HEK293T (cell line): Measurements from ENCODE around the gene SIGLEC10.

ENCODE experiments used
- CTCF ChIA-PET: fragments of 350-600 bp; formaldehyde crosslinking; extraction: SDS; loops from one replicate; lab custom pipeline; 2021; ENCODE audit warnings: antibody characterized with exemption, inconsistent platforms; lab: Yijun Ruan, JAX
- POLR2A ChIA-PET: fragments of 350-600 bp; formaldehyde crosslinking; extraction: SDS; loops from one replicate; lab custom pipeline; 2020; ENCODE audit warnings: antibody characterized with exemption, inconsistent platforms; lab: Yijun Ruan, JAX
- DNase-seq: peaks from one replicate; pipeline ENCODE4 v3.0.0; 2012; ENCODE audit warnings: mixed read lengths; ENCODE audit errors: extremely low spot score
- ARNT ChIP-seq: fragments of 450-650 bp; IDR thresholded peaks from 2 replicates; pipeline ENCODE4 v1.6.1; 2017; ENCODE audit warnings: mild to moderate bottlenecking
- BHLHE40 ChIP-seq: fragments of 450-650 bp; IDR thresholded peaks from 2 replicates; pipeline ENCODE4 v1.6.1; 2016; ENCODE audit warnings: mild to moderate bottlenecking, moderate library complexity, borderline replicate concordance
- CTBP1 ChIP-seq: fragments of 450-650 bp; IDR thresholded peaks from 2 replicates; pipeline ENCODE4 v1.6.1; 2016; ENCODE audit warnings: borderline replicate concordance
- ELF4 ChIP-seq: fragments of 450-650 bp; IDR thresholded peaks from 2 replicates; pipeline ENCODE4 v1.6.1; 2017; ENCODE audit warnings: antibody characterized with exemption
- FOXA1 ChIP-seq: fragments of 450-650 bp; IDR thresholded peaks from 2 replicates; pipeline ENCODE4 v1.6.1; 2016; ENCODE audit warnings: mild to moderate bottlenecking
- FOXK2 ChIP-seq: fragments of 450-650 bp; IDR thresholded peaks from 2 replicates; pipeline ENCODE4 v1.6.1; 2016; ENCODE audit warnings: mild to moderate bottlenecking
- FOXM1 ChIP-seq: fragments of 450-650 bp; IDR thresholded peaks from 2 replicates; pipeline ENCODE4 v1.6.1; 2017; ENCODE audit warnings: mild to moderate bottlenecking, borderline replicate concordance
- HDGF ChIP-seq: fragments of 450-650 bp; IDR thresholded peaks from 2 replicates; pipeline ENCODE4 v1.6.1; 2017; ENCODE audit warnings: antibody characterized with exemption, borderline replicate concordance
- L3MBTL2 ChIP-seq: fragments of 450-650 bp; conservative IDR thresholded peaks from 2 replicates; pipeline ENCODE4 v1.6.1; 2016; ENCODE audit warnings: mild to moderate bottlenecking
- LEF1 ChIP-seq: fragments of 450-650 bp; IDR thresholded peaks from 2 replicates; pipeline ENCODE4 v1.6.1; 2017; ENCODE audit warnings: mild to moderate bottlenecking, borderline replicate concordance
- NFRKB ChIP-seq: fragments of 450-650 bp; IDR thresholded peaks from 2 replicates; pipeline ENCODE4 v1.6.1; 2016; ENCODE audit warnings: mild to moderate bottlenecking, moderate library complexity
- PKNOX1 ChIP-seq: fragments of 450-650 bp; IDR thresholded peaks from 2 replicates; pipeline ENCODE4 v1.6.1; 2016
- SP1 ChIP-seq: fragments of 450-650 bp; IDR thresholded peaks from 2 replicates; pipeline ENCODE4 v1.6.1; 2017
- SUZ12 ChIP-seq: fragments of 450-650 bp; IDR thresholded peaks from 2 replicates; pipeline ENCODE4 v1.6.1; 2016; ENCODE audit warnings: mild to moderate bottlenecking
- TARDBP ChIP-seq: fragments of 450-650 bp; IDR thresholded peaks from 2 replicates; pipeline ENCODE4 v1.6.1; 2016
- ZNF384 ChIP-seq: fragments of 450-650 bp; IDR thresholded peaks from 2 replicates; pipeline ENCODE4 v1.6.1; 2016

Gene SIGLEC10

GRCh38 chr19:51364200-51365106 lies 53.0 kb downstream of the SIGLEC10 start:
- ChIA-PET CTCF (no interaction called here), POLR2A (interaction anchor here (1.0 kb wide), 1 partner anchor 30 kb away, joined by 3 read pairs; no protein-coding TSS in a partner anchor)
- TF ChIP-seq HDGF = no peak
- no peak for TF ChIP-seq FOXM1
- no peak for TF ChIP-seq L3MBTL2
- TF ChIP-seq SP1 = no peak
- TF ChIP-seq PKNOX1 = no peak
- TF ChIP-seq TARDBP = no peak
- no peak for TF ChIP-seq CTBP1
- TF ChIP-seq BHLHE40 = no peak
- no peak for TF ChIP-seq ELF4
- TF ChIP-seq ZNF384 = no peak
- no peak for TF ChIP-seq FOXA1
- no peak for TF ChIP-seq ARNT
- no peak for TF ChIP-seq SUZ12
- no peak for TF ChIP-seq NFRKB
- no peak for TF ChIP-seq FOXK2
- TF ChIP-seq LEF1 = no peak
- DNase-seq = no peak

- TF ChIP-seq HDGF (no peak), FOXA1 (no peak), ELF4 (no peak)
- CTCF ChIA-PET = no interaction called here
- DNase-seq = no peak
- POLR2A ChIA-PET = interaction anchor here (0.9 kb wide), 1 partner anchor 21 kb away, joined by 3 read pairs; no protein-coding TSS in a partner anchor
Measured at GRCh38 chr19:51361239-51361638, 56.2 kb downstream of the SIGLEC10 start.
